H9 (cell line): ENCODE results near the gene MEF2A. TPM values are rescaled to one million over a fixed set of nuclear protein-coding genes. Genes with fewer than 3 reads are reported as not detected.

ENCODE experiments used
- DNase-seq: peaks from one replicate; pipeline ENCODE4 v3.0.0-alpha.2; 2017
- H2AFZ ChIP-seq: one replicate; pipeline ENCODE4 v1.6.1; 2013; ENCODE audit warnings: mild to moderate bottlenecking, low read length, control low read depth, moderate library complexity
- H2AK5ac ChIP-seq: 2 replicates; pipeline ENCODE4 v1.6.1; 2013; ENCODE audit warnings: low read length, control low read depth, mixed read lengths; ENCODE audit not compliant: insufficient read length
- H2BK120ac ChIP-seq: one replicate; pipeline ENCODE4 v1.6.1; 2013; ENCODE audit warnings: low read depth, mild to moderate bottlenecking, low read length, control low read depth, inconsistent platforms; ENCODE audit not compliant: poor library complexity, severe bottlenecking
- H2BK12ac ChIP-seq: 2 replicates; pipeline ENCODE4 v1.6.1; 2013; ENCODE audit warnings: low read length, control low read depth, mixed read lengths, low read depth; ENCODE audit not compliant: insufficient read length
- H2BK15ac ChIP-seq: 2 replicates; pipeline ENCODE4 v1.6.1; 2013; ENCODE audit warnings: low read depth, low read length, control low read depth
- H2BK20ac ChIP-seq: one replicate; pipeline ENCODE4 v1.6.1; 2013; ENCODE audit warnings: low read depth, mild to moderate bottlenecking, low read length, control low read depth, inconsistent platforms; ENCODE audit not compliant: poor library complexity, severe bottlenecking
- H2BK5ac ChIP-seq: 2 replicates; pipeline ENCODE4 v1.6.1; 2013; ENCODE audit warnings: low read length, control low read depth, mixed read lengths; ENCODE audit not compliant: insufficient read length
- H3K14ac ChIP-seq: 2 replicates; pipeline ENCODE4 v1.6.1; 2013; ENCODE audit warnings: low read length, control low read depth; ENCODE audit not compliant: insufficient read depth
- H3K18ac ChIP-seq: 2 replicates; pipeline ENCODE4 v1.6.1; 2013; ENCODE audit warnings: low read depth, mild to moderate bottlenecking, mixed read lengths, low read length, control low read depth; ENCODE audit not compliant: insufficient read length
- H3K23ac ChIP-seq: 2 replicates; pipeline ENCODE4 v1.6.1; 2013; ENCODE audit warnings: low read length, control low read depth, mixed read lengths, low read depth; ENCODE audit not compliant: insufficient read length
- H3K23me2 ChIP-seq: 2 replicates; pipeline ENCODE4 v1.6.1; 2013; ENCODE audit warnings: low read depth, mild to moderate bottlenecking, mixed read lengths, low read length, control low read depth; ENCODE audit not compliant: insufficient read length, poor library complexity, severe bottlenecking
- H3K27ac ChIP-seq: 2 replicates; pipeline ENCODE4 v1.5.1; 2013; ENCODE audit warnings: low read length, control low read depth, mixed read lengths, low read depth; ENCODE audit not compliant: insufficient read length
- H3K27me3 ChIP-seq: 2 replicates; pipeline ENCODE4 v1.6.1; 2013; ENCODE audit warnings: low read length, control low read depth, inconsistent platforms; ENCODE audit not compliant: insufficient read depth
- H3K4ac ChIP-seq: 2 replicates; pipeline ENCODE4 v1.6.1; 2013; ENCODE audit warnings: low read depth, mild to moderate bottlenecking, control low read depth, inconsistent platforms, low read length, moderate library complexity
- H3K4me1 ChIP-seq: 2 replicates; pipeline ENCODE4 v1.6.1; 2013; ENCODE audit warnings: low read length, control low read depth, inconsistent platforms; ENCODE audit not compliant: insufficient read depth
- H3K4me2 ChIP-seq: 2 replicates; pipeline ENCODE4 v1.6.1; 2013; ENCODE audit warnings: low read length, control low read depth, mixed read lengths; ENCODE audit not compliant: insufficient read length, insufficient read depth
- H3K56ac ChIP-seq: 2 replicates; pipeline ENCODE4 v1.6.1; 2013; ENCODE audit warnings: low read depth, mild to moderate bottlenecking, mixed read lengths, low read length, control low read depth; ENCODE audit not compliant: insufficient read length
- H3K79me1 ChIP-seq: 2 replicates; pipeline ENCODE4 v1.6.1; 2013; ENCODE audit warnings: low read depth, mild to moderate bottlenecking, moderate library complexity, low read length, control low read depth, inconsistent platforms; ENCODE audit not compliant: insufficient read depth, poor library complexity, severe bottlenecking
- H3K79me2 ChIP-seq: 2 replicates; pipeline ENCODE4 v1.6.1; 2013; ENCODE audit warnings: low read length, control low read depth, inconsistent platforms; ENCODE audit not compliant: insufficient read depth
- H3K9ac ChIP-seq: 2 replicates; pipeline ENCODE4 v1.6.1; 2013; ENCODE audit warnings: low read length, control low read depth, mixed read lengths; ENCODE audit not compliant: insufficient read length; ENCODE audit errors: extremely low read depth
- H3K9me3 ChIP-seq: one replicate; pipeline ENCODE4 v1.6.1; 2013; ENCODE audit warnings: low read depth, low read length, inconsistent platforms; ENCODE audit not compliant: control insufficient read depth
- H3T11ph ChIP-seq: one replicate; pipeline ENCODE4 v1.6.1; 2013; ENCODE audit warnings: mild to moderate bottlenecking, low read length, control low read depth, inconsistent platforms
- H4K20me1 ChIP-seq: one replicate; pipeline ENCODE4 v1.6.1; 2013; ENCODE audit not compliant: control insufficient read depth, insufficient read length, insufficient read depth
- H4K5ac ChIP-seq: 2 replicates; pipeline ENCODE4 v1.6.1; 2013; ENCODE audit warnings: low read depth, mild to moderate bottlenecking, mixed read lengths, low read length, control low read depth; ENCODE audit not compliant: insufficient read length
- H4K8ac ChIP-seq: replicated peaks from 2 replicates; pipeline ENCODE4 v1.6.1; 2013; ENCODE audit warnings: low read length, control low read depth, mixed read lengths, low read depth; ENCODE audit not compliant: insufficient read length
- H4K91ac ChIP-seq: 2 replicates; pipeline ENCODE4 v1.6.1; 2013; ENCODE audit warnings: low read depth, mild to moderate bottlenecking, moderate library complexity, mixed read lengths, low read length, control low read depth; ENCODE audit not compliant: insufficient read length
- H3K27ac Mint-ChIP-seq, 3 experiments: 2 replicates in 2 of 3; 3 replicates in 1 of 3; pipeline ENCODE4 v1.8.0; 2020 to 2021; ENCODE audit warnings: mixed read lengths in 3 of 3, mild to moderate bottlenecking in 1 of 3, moderate library complexity in 1 of 3
- H3K27me3 Mint-ChIP-seq: 2 replicates; pipeline ENCODE4 v1.8.0; 2021; ENCODE audit warnings: low read depth, mild to moderate bottlenecking, moderate library complexity, mixed read lengths
- H3K36me3 Mint-ChIP-seq, 3 experiments: 2 replicates in 2 of 3; 3 replicates in 1 of 3; pipeline ENCODE4 v1.8.0; 2020 to 2021; ENCODE audit warnings: low read depth in 3 of 3, mixed read lengths in 3 of 3; ENCODE audit not compliant: insufficient read depth in 1 of 3
- H3K4me1 Mint-ChIP-seq, 2 experiments: 2 replicates each; pipeline ENCODE4 v1.8.0; 2020; ENCODE audit warnings: mixed read lengths in 2 of 2
- H3K4me3 Mint-ChIP-seq, 2 experiments: 2 replicates in 1 of 2; 3 replicates in 1 of 2; pipeline ENCODE4 v1.8.0; 2020 to 2021; ENCODE audit warnings: mild to moderate bottlenecking in 2 of 2, mixed read lengths in 2 of 2, moderate library complexity in 1 of 2
- H3K9me3 Mint-ChIP-seq, 2 experiments: 2 replicates in 1 of 2; 3 replicates in 1 of 2; pipeline ENCODE4 v1.8.0; 2020; ENCODE audit warnings: mild to moderate bottlenecking in 2 of 2, mixed read lengths in 2 of 2, moderate library complexity in 1 of 2
- WGBS: extraction: QIAGEN DNeasy Blood & Tissue Kit; methylation state at CpG from one replicate; pipeline ENCODE4 v1.1.7; 2013; ENCODE audit warnings: missing lambda C conversion rate, low lambda C conversion rate, mixed read lengths; ENCODE audit not compliant: insufficient read length; ENCODE audit errors: extremely low coverage; 5-methylcytosine and 5-hydroxymethylcytosine counted together
- total RNA-seq: library from RNA; stranded (reverse); gene quantifications from 2 replicates; pipeline ENCODE4 v1.2.1, GENCODE V29; 2021
- TF ChIP-seq, protein P1 (sequence below): fragments of 200-600 bp; sonication (generic); conservative IDR thresholded peaks from 3 replicates; pipeline ENCODE4 v1.8.0; 2021; ENCODE audit warnings: antibody characterized with exemption, mild to moderate bottlenecking

MEF2A gene
- total RNA-seq, 1 experiment from 2014 or later = 20.7 TPM

DNA sequence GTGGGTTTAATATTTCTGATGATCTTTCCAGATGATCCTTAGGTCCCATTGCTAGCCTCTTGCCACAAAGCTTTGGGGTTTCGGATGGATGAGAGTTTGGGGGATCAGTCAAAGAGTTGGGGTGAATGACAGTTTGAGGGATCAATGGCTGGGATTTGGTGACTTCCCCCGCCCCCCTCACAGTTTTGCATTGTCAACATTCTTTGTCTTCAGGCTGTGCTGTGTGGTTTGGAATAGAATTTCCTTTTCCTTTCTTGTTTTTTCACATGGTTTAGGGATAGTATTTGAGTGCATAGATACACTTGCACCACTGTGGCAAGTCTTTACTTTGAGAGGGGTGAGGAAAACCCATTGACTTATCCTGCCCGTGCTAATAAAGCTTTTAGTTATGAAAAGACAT, 14.3 kb downstream of the MEF2A start:
- Histone ChIP-seq H2BK12ac (no peak overlapping the region), H4K20me1 (no peaks in the 10 kb centered on the region), H2BK15ac (no peak overlapping the region), H3K18ac (no peak overlapping the region), H3K14ac (no peak overlapping the region), H3K56ac (no peak overlapping the region), H3K4me1 (peaks cover 14% of the 10 kb centered on the region), H2BK20ac (no peak overlapping the region), H3K9ac (no peak overlapping the region), H3K79me2 (peaks cover 19% of the 10 kb centered on the region; the same call in 1 of the 2 replicates), H2BK120ac (no peak overlapping the region), H3K23me2 (no peaks in the 10 kb centered on the region), H3T11ph (no peak overlapping the region), H3K79me1 (no peaks in the 10 kb centered on the region), H2BK5ac (no peak overlapping the region), H4K8ac (no peak overlapping the region), H3K27ac (peak overlapping the region; percentile 33), H3K4ac (no peak overlapping the region), H3K27me3 (no peaks in the 10 kb centered on the region), H3K23ac (no peak overlapping the region), H4K5ac (no peak overlapping the region), H3K4me2 (peak overlapping the region; percentile 13), H2AFZ (no peak overlapping the region), H3K9me3 (no peaks in the 10 kb centered on the region), H2AK5ac (no peak overlapping the region), H4K91ac (no peak overlapping the region)
- peak overlapping the region in 2 of 3 experiments; percentile 71 to 92; a peak in 5 of 7 replicates for H3K27ac Mint-ChIP-seq
- H3K4me1 Mint-ChIP-seq = peaks cover 59 to 64% of the 10 kb centered on the region in 2 experiments
- H3K4me3 Mint-ChIP-seq = peak overlapping the region in 1 of 2 experiments; percentile 28; a peak in 2 of 5 replicates
- no CpG with 5 or more reads among the region's 3 CpGs for WGBS
- no peaks in the 10 kb centered on the region for H3K27me3 Mint-ChIP-seq
- H3K9me3 Mint-ChIP-seq = peaks cover 0 to 8% of the 10 kb centered on the region in 2 experiments; a peak in 3 of 5 replicates
- peaks cover 5 to 10% (median 7%) of the 10 kb centered on the region in 3 experiments for H3K36me3 Mint-ChIP-seq
- DNase-seq = no peak
- TF ChIP-seq, protein P1, sequence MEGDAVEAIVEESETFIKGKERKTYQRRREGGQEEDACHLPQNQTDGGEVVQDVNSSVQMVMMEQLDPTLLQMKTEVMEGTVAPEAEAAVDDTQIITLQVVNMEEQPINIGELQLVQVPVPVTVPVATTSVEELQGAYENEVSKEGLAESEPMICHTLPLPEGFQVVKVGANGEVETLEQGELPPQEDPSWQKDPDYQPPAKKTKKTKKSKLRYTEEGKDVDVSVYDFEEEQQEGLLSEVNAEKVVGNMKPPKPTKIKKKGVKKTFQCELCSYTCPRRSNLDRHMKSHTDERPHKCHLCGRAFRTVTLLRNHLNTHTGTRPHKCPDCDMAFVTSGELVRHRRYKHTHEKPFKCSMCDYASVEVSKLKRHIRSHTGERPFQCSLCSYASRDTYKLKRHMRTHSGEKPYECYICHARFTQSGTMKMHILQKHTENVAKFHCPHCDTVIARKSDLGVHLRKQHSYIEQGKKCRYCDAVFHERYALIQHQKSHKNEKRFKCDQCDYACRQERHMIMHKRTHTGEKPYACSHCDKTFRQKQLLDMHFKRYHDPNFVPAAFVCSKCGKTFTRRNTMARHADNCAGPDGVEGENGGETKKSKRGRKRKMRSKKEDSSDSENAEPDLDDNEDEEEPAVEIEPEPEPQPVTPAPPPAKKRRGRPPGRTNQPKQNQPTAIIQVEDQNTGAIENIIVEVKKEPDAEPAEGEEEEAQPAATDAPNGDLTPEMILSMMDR = no peak
